IMR-90 (cell line): ENCODE data around the gene PLA2G4F. TPM values are rescaled to one million over a fixed set of nuclear protein-coding genes. Genes with fewer than 3 reads are reported as not detected.

Experiments used
- ATAC-seq: fragments of 200-7000 bp; cut with Tn5 transposase; 2 replicates; pipeline ENCODE4 v1.9.1; 2020; ENCODE audit warnings: low read depth, mild to moderate bottlenecking, moderate library complexity
- BruUV-seq: library from RNA; stranded (reverse); fragments of 400-500 nt; replicated peaks from 2 replicates; lab custom pipeline; 2021; lab: Mats Ljungman, UMichigan
- CTCF ChIA-PET: fragments of 300-600 bp; formaldehyde crosslinking; extraction: SDS; loops from one replicate; lab custom pipeline; 2021; ENCODE audit warnings: antibody characterized with exemption; lab: Yijun Ruan, JAX
- POLR2A ChIA-PET: fragments of 300-600 bp; sonication (Branson Sonifier 250); formaldehyde crosslinking; loops from one replicate; lab custom pipeline; 2022; ENCODE audit warnings: antibody characterized with exemption; ENCODE audit not compliant: unreplicated experiment; lab: Charles Lee
- DNase-seq: peaks from one replicate; pipeline ENCODE4 v3.0.0; 2013
- H2AFZ ChIP-seq: replicated peaks from 2 replicates; pipeline ENCODE3; 2013; ENCODE audit warnings: low read length, mild to moderate bottlenecking; ENCODE audit not compliant: poor library complexity
- H2AK5ac ChIP-seq: 2 replicates; pipeline ENCODE4 v1.6.1; 2013; ENCODE audit warnings: low read depth, low read length, inconsistent platforms
- H2AK9ac ChIP-seq: replicated peaks from 2 replicates; pipeline ENCODE3; 2013; ENCODE audit warnings: mild to moderate bottlenecking, low read depth, low read length, moderate library complexity; ENCODE audit not compliant: poor library complexity
- H2BK120ac ChIP-seq: 2 replicates; pipeline ENCODE4 v1.6.1; 2013; ENCODE audit warnings: low read depth, low read length, inconsistent platforms
- H2BK15ac ChIP-seq: 3 replicates; pipeline ENCODE4 v1.6.1; 2013; ENCODE audit warnings: low read depth, low read length, inconsistent platforms
- H2BK20ac ChIP-seq: 2 replicates; pipeline ENCODE4 v1.6.1; 2013; ENCODE audit warnings: low read depth, mild to moderate bottlenecking, inconsistent platforms, low read length, moderate library complexity
- H2BK5ac ChIP-seq: 2 replicates; pipeline ENCODE4 v1.6.1; 2013; ENCODE audit warnings: mild to moderate bottlenecking, low read depth, low read length, inconsistent platforms; ENCODE audit not compliant: poor library complexity, severe bottlenecking
- H3K14ac ChIP-seq: replicated peaks from 2 replicates; pipeline ENCODE4 v1.6.1; 2013; ENCODE audit warnings: low read depth, low read length, inconsistent platforms
- H3K18ac ChIP-seq: 2 replicates; pipeline ENCODE4 v1.6.1; 2013; ENCODE audit warnings: low read depth, low read length, control low read depth
- H3K23ac ChIP-seq: 2 replicates; pipeline ENCODE4 v1.6.1; 2013; ENCODE audit warnings: low read depth, low read length, inconsistent platforms
- H3K27ac ChIP-seq: 2 replicates; pipeline ENCODE4 v1.5.1; 2013; ENCODE audit warnings: mild to moderate bottlenecking, control low read depth, low read length; ENCODE audit not compliant: insufficient read depth
- H3K27me3 ChIP-seq: 2 replicates; pipeline ENCODE4 v1.6.1; 2013; ENCODE audit warnings: low read length; ENCODE audit not compliant: control insufficient read depth, insufficient read depth
- H3K36me3 ChIP-seq: 2 replicates; pipeline ENCODE4 v1.6.1; 2013; ENCODE audit warnings: low read length, mixed read lengths; ENCODE audit not compliant: control insufficient read depth, insufficient read depth
- H3K4ac ChIP-seq: 2 replicates; pipeline ENCODE4 v1.6.1; 2013; ENCODE audit warnings: low read depth, low read length, inconsistent platforms
- H3K4me1 ChIP-seq: 2 replicates; pipeline ENCODE4 v1.6.1; 2013; ENCODE audit warnings: low read length, mixed read lengths; ENCODE audit not compliant: control insufficient read depth, insufficient read depth
- H3K4me2 ChIP-seq: 2 replicates; pipeline ENCODE4 v1.6.1; 2013; ENCODE audit warnings: low read depth, mild to moderate bottlenecking, control low read depth, low read length, moderate library complexity
- H3K4me3 ChIP-seq: 2 replicates; pipeline ENCODE4 v1.5.1; 2013; ENCODE audit warnings: low read depth, mild to moderate bottlenecking, control low read depth, low read length, moderate library complexity; ENCODE audit not compliant: insufficient read depth
- H3K56ac ChIP-seq: 2 replicates; pipeline ENCODE4 v1.6.1; 2013; ENCODE audit warnings: low read length, inconsistent platforms; ENCODE audit not compliant: insufficient read depth; ENCODE audit errors: extremely low read depth
- H3K79me1 ChIP-seq, 2 experiments: 2 replicates each; pipeline ENCODE4 v1.6.1; 2013; ENCODE audit warnings: low read length in 2 of 2, inconsistent platforms in 1 of 2, low read depth in 1 of 2
- H3K9ac ChIP-seq: 2 replicates; pipeline ENCODE4 v1.6.1; 2013; ENCODE audit warnings: low read depth, low read length, control low read depth
- H3K9me1 ChIP-seq: 2 replicates; pipeline ENCODE4 v1.6.1; 2013; ENCODE audit warnings: low read length, inconsistent platforms; ENCODE audit not compliant: insufficient read depth
- H3K9me3 ChIP-seq: 2 replicates; pipeline ENCODE4 v1.6.1; 2013; ENCODE audit warnings: low read length; ENCODE audit not compliant: control insufficient read depth, insufficient read depth
- H4K20me1 ChIP-seq: 2 replicates; pipeline ENCODE4 v1.6.1; 2013; ENCODE audit warnings: low read length, inconsistent platforms; ENCODE audit not compliant: insufficient read depth
- H4K5ac ChIP-seq: 2 replicates; pipeline ENCODE4 v1.6.1; 2013; ENCODE audit warnings: mild to moderate bottlenecking, low read depth, low read length, control low read depth
- H4K8ac ChIP-seq, 2 experiments: 2 replicates each; pipeline ENCODE4 v1.6.1; 2013; ENCODE audit warnings: low read depth in 2 of 2, low read length in 2 of 2, control low read depth in 1 of 2, inconsistent platforms in 1 of 2
- H4K91ac ChIP-seq: 2 replicates; pipeline ENCODE4 v1.6.1; 2013; ENCODE audit warnings: low read depth, low read length, inconsistent platforms; ENCODE audit not compliant: insufficient read depth
- BHLHE40 ChIP-seq: fragments of 150-350 bp; IDR thresholded peaks from 2 replicates; pipeline ENCODE4 v1.6.1; 2016; ENCODE audit warnings: mild to moderate bottlenecking, low read depth, low read length
- CEBPB ChIP-seq: IDR thresholded peaks from 2 replicates; pipeline ENCODE4 v1.6.1; 2012; ENCODE audit warnings: low read depth, low read length, improper control_type of control experiment
- CHD1 ChIP-seq: IDR thresholded peaks from 2 replicates; pipeline ENCODE4 v1.6.1; 2012; ENCODE audit warnings: low read depth, low read length, improper control_type of control experiment
- FOS ChIP-seq: fragments of 150-350 bp; IDR thresholded peaks from 2 replicates; pipeline ENCODE4 v1.6.1; 2016; ENCODE audit warnings: low read depth, low read length
- NFE2L2 ChIP-seq: fragments of 150-350 bp; IDR thresholded peaks from 2 replicates; pipeline ENCODE4 v1.6.1; 2016; ENCODE audit warnings: low read depth, mild to moderate bottlenecking, low read length
- POLR2A ChIP-seq: IDR thresholded peaks from 2 replicates; pipeline ENCODE4 v1.6.1; 2012; ENCODE audit warnings: mild to moderate bottlenecking, low read depth, low read length
- RFX5 ChIP-seq: IDR thresholded peaks from 2 replicates; pipeline ENCODE4 v1.8.0; 2012; ENCODE audit warnings: low read depth, mild to moderate bottlenecking, low read length, moderate library complexity
- USF2 ChIP-seq: fragments of 150-350 bp; IDR thresholded peaks from 2 replicates; pipeline ENCODE4 v1.6.1; 2017; ENCODE audit warnings: mild to moderate bottlenecking, antibody characterized with exemption, low read length, low read depth
- WGBS, 2 experiments: methylation state at CpG; one replicate each; pipeline versions ENCODE4 v1.1.5 to v1.1.7; 2013; ENCODE audit warnings: missing lambda C conversion rate in 2 of 2; ENCODE audit not compliant: insufficient read length in 1 of 2; ENCODE audit errors: extremely low coverage in 2 of 2; 5-methylcytosine and 5-hydroxymethylcytosine counted together
- dilution Hi-C: fragments of 300-500 bp; cut with HindIII; formaldehyde crosslinking; loops from one replicate; pipeline ENCODE4 v1.14.3; 2018; ENCODE audit warnings: low sequenced_read_pairs; ENCODE audit not compliant: unreplicated experiment
- in situ Hi-C: fragments of 300-500 bp; cut with MboI; formaldehyde crosslinking; loops from 3 replicates; pipeline ENCODE4 v1.14.3; 2019; ENCODE audit warnings: low sequenced_read_pairs, inconsistent platforms, mixed read lengths
- intact Hi-C: fragments of 100-400 bp; cut with micrococcal nuclease; formaldehyde crosslinking; loops from 2 replicates; pipeline ENCODE4 v1.10.0; 2022
- polyA plus RNA-seq, 3 experiments: library from polyadenylated mRNA; depleted of rRNA; stranded (reverse); fragments of >200 nt; gene quantifications; 2 replicates each; pipeline ENCODE4 v1.2.3, GENCODE V29; 2012; ENCODE audit warnings: low replicate concordance in 1 of 3
- total RNA-seq: library from RNA; depleted of rRNA; stranded (reverse); fragments of >200 nt; gene quantifications from 2 replicates; pipeline ENCODE4 v1.2.3, GENCODE V29; 2012
- TF ChIP-seq, protein P1 (sequence below): conservative IDR thresholded peaks from 2 replicates; pipeline ENCODE4 v1.5.1; 2012; ENCODE audit warnings: mild to moderate bottlenecking, low read depth, low read length, improper control_type of control experiment

PLA2G4F gene
- total and polyA plus RNA-seq, 2 of the 4 experiments (the other 2 are of a cell fraction) = not detected

GRCh38 chr15:42190370-42190769, 33.9 kb upstream of the PLA2G4F start:
- no TSS peak for BruUV-seq
- H3K18ac ChIP-seq = no peak overlapping the region
- no peak overlapping the region for H2AFZ ChIP-seq
- no peak overlapping the region for H3K4me2 ChIP-seq
- no peak overlapping the region for H3K23ac ChIP-seq
- ATAC-seq (no peak), DNase-seq (no peak)
- H4K5ac ChIP-seq = no peak overlapping the region
- H3K4me1 ChIP-seq = no peaks in the 10 kb centered on the region
- WGBS, 2 experiments = 92% methylated on average over 1 of the region's 2 CpGs; no CpG with 5 or more reads in 1 of the 2 experiments
- TF ChIP-seq FOS = no peak
- no peak for TF ChIP-seq POLR2A
- no peak for TF ChIP-seq CHD1
- TF ChIP-seq CEBPB = no peak
- no peak for TF ChIP-seq USF2
- TF ChIP-seq BHLHE40 = no peak
- TF ChIP-seq RFX5 = no peak
- TF ChIP-seq, protein P1, sequence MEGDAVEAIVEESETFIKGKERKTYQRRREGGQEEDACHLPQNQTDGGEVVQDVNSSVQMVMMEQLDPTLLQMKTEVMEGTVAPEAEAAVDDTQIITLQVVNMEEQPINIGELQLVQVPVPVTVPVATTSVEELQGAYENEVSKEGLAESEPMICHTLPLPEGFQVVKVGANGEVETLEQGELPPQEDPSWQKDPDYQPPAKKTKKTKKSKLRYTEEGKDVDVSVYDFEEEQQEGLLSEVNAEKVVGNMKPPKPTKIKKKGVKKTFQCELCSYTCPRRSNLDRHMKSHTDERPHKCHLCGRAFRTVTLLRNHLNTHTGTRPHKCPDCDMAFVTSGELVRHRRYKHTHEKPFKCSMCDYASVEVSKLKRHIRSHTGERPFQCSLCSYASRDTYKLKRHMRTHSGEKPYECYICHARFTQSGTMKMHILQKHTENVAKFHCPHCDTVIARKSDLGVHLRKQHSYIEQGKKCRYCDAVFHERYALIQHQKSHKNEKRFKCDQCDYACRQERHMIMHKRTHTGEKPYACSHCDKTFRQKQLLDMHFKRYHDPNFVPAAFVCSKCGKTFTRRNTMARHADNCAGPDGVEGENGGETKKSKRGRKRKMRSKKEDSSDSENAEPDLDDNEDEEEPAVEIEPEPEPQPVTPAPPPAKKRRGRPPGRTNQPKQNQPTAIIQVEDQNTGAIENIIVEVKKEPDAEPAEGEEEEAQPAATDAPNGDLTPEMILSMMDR = no peak
- no peak for TF ChIP-seq NFE2L2
- H3K56ac ChIP-seq = no peak overlapping the region
- H3K27me3 ChIP-seq = no peaks in the 10 kb centered on the region
- H3K14ac ChIP-seq = no peak overlapping the region
- H2AK5ac ChIP-seq = no peak overlapping the region
- no peak overlapping the region for H3K27ac ChIP-seq
- H2BK20ac ChIP-seq = no peak overlapping the region
- H3K9me1 ChIP-seq = 0 out of 2 replicates have a peak, but pooled peaks cover 5% of the 10 kb centered on the region
- no peaks in the 10 kb centered on the region for H3K9me3 ChIP-seq
- H3K36me3 ChIP-seq = peaks cover 30% of the 10 kb centered on the region
- H2BK15ac ChIP-seq = no peak overlapping the region
- H3K4ac ChIP-seq = no peak overlapping the region
- H3K4me3 ChIP-seq = no peak overlapping the region
- POLR2A ChIA-PET = no interaction called here
- CTCF ChIA-PET = no interaction called here
- dilution Hi-C loops (no loop called here), intact Hi-C loops (no loop called here), in situ Hi-C loops (no loop called here)
- H2BK5ac ChIP-seq = no peak overlapping the region
- H2AK9ac ChIP-seq = no peak overlapping the region
- no peak overlapping the region for H4K91ac ChIP-seq
- H3K9ac ChIP-seq = no peak overlapping the region
- H3K79me1 ChIP-seq = peaks cover 8 to 23% of the 10 kb centered on the region in 2 experiments
- H4K8ac ChIP-seq = no peak overlapping the region
- no peaks in the 10 kb centered on the region; the same call in 1 of the 2 replicates for H4K20me1 ChIP-seq
- no peak overlapping the region for H2BK120ac ChIP-seq
